GM23338 (cell line): ENCODE measurements around the gene ZNF280D. TPM values are rescaled to one million over a fixed set of nuclear protein-coding genes. Genes with fewer than 3 reads are reported as not detected.

ENCODE experiments used
- ATAC-seq: fragments of 200-7000 bp; cut with Tn5 transposase; 3 replicates; pipeline ENCODE4 v1.9.1; 2020
- DNase-seq: peaks from one replicate; pipeline ENCODE4 v3.0.0-alpha.2; 2015; ENCODE audit warnings: low spot score
- H2AFZ ChIP-seq: fragments of 200-600 bp; sonication (generic); 2 replicates; pipeline ENCODE4 v1.8.0; 2016; ENCODE audit warnings: antibody characterized with exemption, mild to moderate bottlenecking, moderate library complexity
- H3F3A ChIP-seq: fragments of 200-600 bp; sonication (generic); replicated peaks from 2 replicates; pipeline ENCODE4 v1.8.0; 2017; ENCODE audit warnings: antibody characterized with exemption, mixed run types, low read depth
- H3K27ac ChIP-seq: fragments of 200-600 bp; sonication (generic); 2 replicates; pipeline ENCODE4 v1.6.1; 2016; ENCODE audit warnings: low read depth
- H3K27me3 ChIP-seq: fragments of 200-600 bp; sonication (generic); 2 replicates; pipeline ENCODE4 v1.8.0; 2016; ENCODE audit warnings: mild to moderate bottlenecking, mixed run types, moderate library complexity; ENCODE audit not compliant: insufficient read depth
- H3K36me3 ChIP-seq: fragments of 200-600 bp; sonication (generic); 2 replicates; pipeline ENCODE4 v1.8.0; 2016; ENCODE audit warnings: mild to moderate bottlenecking; ENCODE audit not compliant: insufficient read depth
- H3K4me1 ChIP-seq: fragments of 200-600 bp; sonication (generic); 2 replicates; pipeline ENCODE4 v1.8.0; 2016; ENCODE audit warnings: mild to moderate bottlenecking, moderate library complexity; ENCODE audit not compliant: insufficient read depth
- H3K4me2 ChIP-seq: fragments of 200-600 bp; sonication (generic); 2 replicates; pipeline ENCODE4 v1.7.1; 2017; ENCODE audit warnings: mixed run types
- H3K4me3 ChIP-seq: fragments of 200-600 bp; sonication (generic); 2 replicates; pipeline ENCODE4 v1.6.1; 2016; ENCODE audit warnings: mixed run types
- H3K79me2 ChIP-seq: fragments of 200-600 bp; sonication (generic); replicated peaks from 2 replicates; pipeline ENCODE4 v1.8.0; 2017; ENCODE audit warnings: mild to moderate bottlenecking; ENCODE audit not compliant: insufficient read depth
- H3K9me2 ChIP-seq: fragments of 200-600 bp; sonication (generic); 2 replicates; pipeline ENCODE4 v1.8.0; 2017; ENCODE audit not compliant: insufficient read depth
- H4K20me1 ChIP-seq: fragments of 200-600 bp; sonication (generic); replicated peaks from 2 replicates; pipeline ENCODE4 v1.8.0; 2017; ENCODE audit warnings: mild to moderate bottlenecking; ENCODE audit not compliant: insufficient read depth
- H3K27ac Mint-ChIP-seq: 2 replicates; pipeline ENCODE4 v1.8.0; 2020; ENCODE audit warnings: inconsistent platforms, mild to moderate bottlenecking, moderate library complexity, mixed read lengths
- H3K27me3 Mint-ChIP-seq: 3 replicates; pipeline ENCODE4 v1.8.0; 2022; ENCODE audit warnings: low read depth, mild to moderate bottlenecking, moderate library complexity, mixed read lengths, inconsistent platforms; ENCODE audit not compliant: insufficient read depth, poor library complexity
- H3K36me3 Mint-ChIP-seq: 3 replicates; pipeline ENCODE4 v1.8.0; 2021; ENCODE audit warnings: low read depth, mild to moderate bottlenecking, inconsistent platforms, moderate library complexity, mixed read lengths
- H3K4me1 Mint-ChIP-seq: 3 replicates; pipeline ENCODE4 v1.8.0; 2020; ENCODE audit warnings: mild to moderate bottlenecking, inconsistent platforms, mixed read lengths
- H3K4me3 Mint-ChIP-seq: 3 replicates; pipeline ENCODE4 v1.8.0; 2021; ENCODE audit warnings: moderate library complexity, mild to moderate bottlenecking, inconsistent platforms, mixed read lengths
- H3K9me3 Mint-ChIP-seq: 3 replicates; pipeline ENCODE4 v1.8.0; 2020; ENCODE audit warnings: moderate library complexity, mild to moderate bottlenecking, inconsistent platforms, mixed read lengths
- CREB1 ChIP-seq: fragments of 250-450 bp; sonication (Bioruptor Pico); IDR thresholded peaks from 2 replicates; pipeline ENCODE4 v1.5.0; 2020; ENCODE audit warnings: low read depth, mild to moderate bottlenecking, moderate library complexity
- CTCF ChIP-seq, 2 experiments: fragments of 200-600 bp in 1 of 2; sonication (generic) in 1 of 2; conservative IDR thresholded peaks; 2 replicates each; pipeline versions ENCODE4 v1.5.1 to v1.6.1; 2016 to 2017; ENCODE audit warnings: antibody characterized with exemption in 2 of 2, low read depth in 2 of 2, mild to moderate bottlenecking in 2 of 2, moderate library complexity in 1 of 2
- EZH2 ChIP-seq: fragments of 200-600 bp; sonication (generic); IDR thresholded peaks from one replicate; pipeline ENCODE4 v1.8.0; 2017; ENCODE audit warnings: antibody characterized with exemption, mild to moderate bottlenecking, low read depth; ENCODE audit not compliant: unreplicated experiment
- EZH2phosphoT487 ChIP-seq: fragments of 200-600 bp; sonication (generic); IDR thresholded peaks from one replicate; pipeline ENCODE4 v1.8.1; 2018; ENCODE audit warnings: antibody characterized with exemption; ENCODE audit not compliant: unreplicated experiment
- NANOG ChIP-seq: IDR thresholded peaks from 2 replicates; pipeline ENCODE4 v1.6.1; 2016; ENCODE audit warnings: antibody characterized with exemption, borderline replicate concordance
- POLR2AphosphoS5 ChIP-seq: IDR thresholded peaks from 2 replicates; pipeline ENCODE4 v1.6.1; 2016; ENCODE audit warnings: antibody characterized with exemption, low read depth
- STAT1 ChIP-seq: IDR thresholded peaks from one replicate; pipeline ENCODE4 v1.6.1; 2016; ENCODE audit warnings: antibody characterized with exemption; ENCODE audit not compliant: unreplicated experiment
- ZNF114 ChIP-seq: fragments of 250-450 bp; sonication (Bioruptor Pico); IDR thresholded peaks from 2 replicates; pipeline ENCODE4 v1.5.0; 2020; ENCODE audit warnings: mild to moderate bottlenecking, moderate library complexity
- ZNF331 ChIP-seq: fragments of 250-450 bp; sonication (Bioruptor Pico); IDR thresholded peaks from 2 replicates; pipeline ENCODE4 v1.5.0; 2020; ENCODE audit warnings: low read depth, mild to moderate bottlenecking, moderate library complexity
- polyA plus RNA-seq: library from polyadenylated mRNA; unstranded; fragments of >200 nt; fragmentation: Nextera tagmentation; extraction: Ambion mirVana; gene quantifications from 2 replicates; pipeline ENCODE4 v1.2.1, GENCODE V29; 2016
- total RNA-seq: library from RNA; depleted of rRNA; stranded (reverse); fragments of >200 nt; shearing (Covaris generic); gene quantifications from 2 replicates; pipeline ENCODE4 v1.2.3, GENCODE V29; 2014

Gene ZNF280D
- total and polyA plus RNA-seq, 2 experiments from 2014 or later: 23.3 to 32.5 TPM

GRCh38 chr15:56640127-56640526 is 93.2 kb downstream of the ZNF280D start:
- H3K27ac ChIP-seq: no peak overlapping the region
- H3K27me3 ChIP-seq: no peaks in the 10 kb centered on the region
- peak; percentile 31 for DNase-seq
- no peaks in the 10 kb centered on the region for H3F3A ChIP-seq
- no peak overlapping the region for H3K4me2 ChIP-seq
- H3K36me3 ChIP-seq: no peaks in the 10 kb centered on the region
- peaks cover 13% of the 10 kb centered on the region for H3K4me1 ChIP-seq
- no peaks in the 10 kb centered on the region for H3K79me2 ChIP-seq
- Mint-ChIP-seq H3K27ac (no peak overlapping the region), H3K4me3 (no peak overlapping the region), H3K36me3 (no peaks in the 10 kb centered on the region), H3K27me3 (no peaks in the 10 kb centered on the region), H3K4me1 (peaks cover 15% of the 10 kb centered on the region; the same call in 2 of the 3 replicates), H3K9me3 (no peaks in the 10 kb centered on the region)
- no peak overlapping the region for H3K4me3 ChIP-seq
- H3K9me2 ChIP-seq: no peaks in the 10 kb centered on the region
- ATAC-seq: peak; percentile 40
- no peaks in the 10 kb centered on the region for H4K20me1 ChIP-seq
- TF ChIP-seq ZNF331 (no peak), POLR2AphosphoS5 (no peak), EZH2 (no peak), ZNF114 (no peak), CTCF (conservative IDR thresholded peaks at IDR 0.05; ENCODE audit: low read depth in 2 of 2) (no peak), CREB1 (CRISPR knock-in tag) (no peak), STAT1 (no peak)
- H2AFZ ChIP-seq: no peak overlapping the region

GRCh38 chr15:56639631-56640030 is 93.7 kb downstream of the ZNF280D start:
- H3K79me2 ChIP-seq: no peaks in the 10 kb centered on the region
- peaks cover 13% of the 10 kb centered on the region for H3K4me1 ChIP-seq
- no peak overlapping the region for H3K4me3 ChIP-seq
- TF ChIP-seq ZNF114 (no peak), EZH2phosphoT487 (no peak), POLR2AphosphoS5 (no peak), STAT1 (no peak)
- H2AFZ ChIP-seq: no peak overlapping the region
- 0 out of 3 replicates have a peak, but pooled peaks have one; percentile 28 for ATAC-seq
- H3K4me3 Mint-ChIP-seq: no peak overlapping the region
- H3K9me2 ChIP-seq: no peaks in the 10 kb centered on the region
- no peak for DNase-seq
- H3K4me2 ChIP-seq: no peak overlapping the region
- H3K9me3 Mint-ChIP-seq: no peaks in the 10 kb centered on the region
- no peaks in the 10 kb centered on the region for H3K36me3 ChIP-seq
- no peak overlapping the region for H3K27ac Mint-ChIP-seq
- H3K27me3 ChIP-seq: no peaks in the 10 kb centered on the region
- no peaks in the 10 kb centered on the region for H3K27me3 Mint-ChIP-seq
- no peaks in the 10 kb centered on the region for H4K20me1 ChIP-seq
- no peaks in the 10 kb centered on the region for H3F3A ChIP-seq
- no peaks in the 10 kb centered on the region for H3K36me3 Mint-ChIP-seq
- H3K4me1 Mint-ChIP-seq: peaks cover 15% of the 10 kb centered on the region; the same call in 2 of the 3 replicates
- no peak overlapping the region for H3K27ac ChIP-seq

DNA sequence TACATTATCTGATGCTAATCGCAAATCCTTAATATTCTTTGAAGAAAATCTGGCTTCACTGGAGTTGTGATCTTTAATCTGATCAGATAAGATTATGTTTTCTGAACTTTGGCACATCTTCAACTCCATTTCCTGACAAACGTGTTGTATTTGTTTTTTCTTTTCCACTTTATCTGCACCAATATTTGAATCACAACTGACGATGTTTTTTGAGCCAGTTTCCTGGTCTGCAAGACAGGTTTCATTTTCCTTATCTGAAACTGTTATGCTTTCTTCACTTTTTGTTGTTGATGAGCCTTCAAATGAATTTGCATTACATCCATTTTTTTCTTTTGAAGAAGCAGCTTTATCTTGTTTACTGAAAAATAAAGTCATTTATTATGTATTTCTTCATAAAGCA is 101.5 kb downstream of the ZNF280D start:
- H3K27ac Mint-ChIP-seq: no peak overlapping the region
- DNase-seq: no peak
- H3K36me3 Mint-ChIP-seq: no peaks in the 10 kb centered on the region
- Histone ChIP-seq H2AFZ (no peak overlapping the region), H3K36me3 (no peaks in the 10 kb centered on the region), H3K27ac (no peak overlapping the region), H3F3A (no peaks in the 10 kb centered on the region), H3K79me2 (no peaks in the 10 kb centered on the region), H4K20me1 (no peaks in the 10 kb centered on the region), H3K4me3 (no peak overlapping the region), H3K4me1 (no peaks in the 10 kb centered on the region), H3K9me2 (no peaks in the 10 kb centered on the region), H3K27me3 (no peaks in the 10 kb centered on the region), H3K4me2 (no peak overlapping the region)
- H3K9me3 Mint-ChIP-seq: no peaks in the 10 kb centered on the region
- TF ChIP-seq NANOG (no peak), POLR2AphosphoS5 (no peak)
- H3K4me3 Mint-ChIP-seq: no peak overlapping the region
- H3K27me3 Mint-ChIP-seq: peaks cover 2% of the 10 kb centered on the region
- no peak for ATAC-seq
- H3K4me1 Mint-ChIP-seq: no peaks in the 10 kb centered on the region
